Measurements from ENCODE around the gene UBE2I.
"Not testable (repeated sequence)": the region's sequence is repeated elsewhere in the genome, so short reads cannot be mapped to it uniquely, and the experiment has no call there.

Gene UBE2I

GRCh38 chr16:1271724-1272413 lies 37.6 kb upstream of the UBE2I start:
- not testable (repeated sequence) for H3K27me3 Mint-ChIP-seq (ENCODE audit: low read depth); DNase-seq (ENCODE audit: low spot score); H3K27ac Mint-ChIP-seq; H3K36me3 Mint-ChIP-seq (ENCODE audit: low read depth); H3K4me1 Mint-ChIP-seq (ENCODE audit: low read depth); H3K9me3 Mint-ChIP-seq; H3K4me3 Mint-ChIP-seq

DNA sequence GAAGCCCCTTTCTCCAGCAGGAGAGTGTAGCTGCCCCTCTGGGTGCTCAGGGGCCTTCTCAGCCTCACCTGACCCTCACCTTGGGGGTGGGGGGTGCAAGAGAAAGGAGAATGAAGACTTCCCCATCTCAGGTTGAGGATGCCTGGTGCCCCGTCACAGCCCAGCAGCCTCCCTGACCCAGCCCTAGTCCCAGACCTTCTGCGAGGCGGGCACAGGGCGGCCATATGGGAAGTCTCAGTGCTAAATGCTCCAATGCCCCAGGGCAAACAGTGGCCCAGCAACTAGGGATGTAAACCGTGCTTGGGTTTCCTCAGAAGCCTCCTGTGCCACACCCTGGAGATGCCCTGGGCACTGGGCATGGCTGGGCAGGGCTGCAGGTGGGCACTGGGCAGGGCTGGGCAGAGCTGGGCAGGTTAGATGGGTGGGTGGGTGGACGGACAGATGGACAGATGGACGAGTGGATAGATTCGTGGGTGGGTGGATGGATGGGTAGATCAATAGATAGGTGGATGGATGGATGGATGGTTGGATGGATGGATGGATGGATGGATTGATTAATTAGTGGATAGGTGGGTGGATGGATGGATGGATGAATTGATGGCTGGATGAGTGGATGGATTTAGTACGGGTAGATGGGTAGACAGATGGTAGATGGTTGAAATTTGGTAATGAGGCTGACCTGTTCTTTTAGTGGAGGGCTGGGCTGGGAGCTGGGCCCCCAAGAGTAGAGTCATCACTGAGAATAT lies 36.8 kb upstream of the UBE2I start:
- no peaks in the 10 kb centered on the region for H3K4me1 Mint-ChIP-seq (ENCODE audit: low read depth)
- no peaks in the 10 kb centered on the region for H3K36me3 Mint-ChIP-seq (ENCODE audit: low read depth)
- no peak overlapping the region for H3K27ac Mint-ChIP-seq
- H3K27me3 Mint-ChIP-seq (ENCODE audit: low read depth), result no peaks in the 10 kb centered on the region
- DNase-seq (ENCODE audit: low spot score), result no peak
- no peaks in the 10 kb centered on the region for H3K9me3 Mint-ChIP-seq
- no peak overlapping the region for H3K4me3 Mint-ChIP-seq

DNA sequence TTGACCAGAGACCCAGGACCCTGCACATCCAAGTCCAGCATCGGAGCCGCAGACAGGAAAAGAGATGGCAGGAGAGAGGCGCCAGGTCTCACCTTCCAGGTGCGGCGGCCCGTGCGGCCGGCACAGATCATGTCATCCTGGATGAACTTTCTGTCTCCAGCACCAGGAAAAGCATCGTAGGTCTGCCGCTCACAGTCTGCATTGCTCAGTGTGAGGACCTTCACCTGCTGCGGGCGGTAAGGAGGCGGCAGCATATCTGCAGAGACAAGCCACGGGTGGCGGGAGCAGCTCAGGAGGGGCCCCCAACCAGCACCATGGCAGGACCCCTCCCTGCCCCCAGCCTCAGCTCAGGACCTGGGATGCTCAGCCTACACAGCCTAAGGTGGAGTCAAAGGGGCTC lies 35.6 kb upstream of the UBE2I start:
- H3K4me3 Mint-ChIP-seq, result no peak overlapping the region
- no peaks in the 10 kb centered on the region for H3K4me1 Mint-ChIP-seq (ENCODE audit: low read depth)
- no peaks in the 10 kb centered on the region for H3K36me3 Mint-ChIP-seq (ENCODE audit: low read depth)
- no peaks in the 10 kb centered on the region for H3K9me3 Mint-ChIP-seq
- H3K27me3 Mint-ChIP-seq (ENCODE audit: low read depth), result no peaks in the 10 kb centered on the region
- DNase-seq (ENCODE audit: low spot score), result no peak
- no peak overlapping the region for H3K27ac Mint-ChIP-seq

GRCh38 chr16:1274767-1275166 lies 34.7 kb upstream of the UBE2I start:
- H3K9me3 Mint-ChIP-seq, result no peaks in the 10 kb centered on the region
- no peaks in the 10 kb centered on the region for H3K4me1 Mint-ChIP-seq (ENCODE audit: low read depth)
- no peak overlapping the region for H3K4me3 Mint-ChIP-seq
- DNase-seq (ENCODE audit: low spot score), result no peak
- no peaks in the 10 kb centered on the region for H3K36me3 Mint-ChIP-seq (ENCODE audit: low read depth)
- H3K27me3 Mint-ChIP-seq (ENCODE audit: low read depth), result no peaks in the 10 kb centered on the region
- H3K27ac Mint-ChIP-seq, result no peak overlapping the region

GRCh38 chr16:1275791-1276579 lies 33.5 kb upstream of the UBE2I start:
- Mint-ChIP-seq H3K9me3 (no peaks in the 10 kb centered on the region), H3K36me3 (ENCODE audit: low read depth) (no peaks in the 10 kb centered on the region), H3K27ac (no peak overlapping the region), H3K4me3 (no peak overlapping the region), H3K27me3 (ENCODE audit: low read depth) (no peaks in the 10 kb centered on the region), H3K4me1 (ENCODE audit: low read depth) (no peaks in the 10 kb centered on the region)
- no peak for DNase-seq (ENCODE audit: low spot score)

DNA sequence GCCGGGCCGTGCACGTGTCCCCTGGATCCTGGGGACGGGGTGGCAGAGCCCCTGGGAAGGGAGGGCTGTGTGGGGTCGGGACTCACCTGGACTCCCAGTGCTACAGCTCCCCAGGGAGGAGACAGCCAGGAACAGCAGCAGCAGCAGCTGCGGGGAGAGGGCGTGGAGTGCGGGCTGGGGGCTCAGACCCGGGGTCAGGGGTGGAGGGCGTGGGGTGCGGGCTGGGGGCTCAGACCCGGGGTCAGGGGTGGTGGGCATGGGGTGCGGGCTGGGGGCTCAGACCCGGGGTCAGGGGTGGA lies 32.9 kb upstream of the UBE2I start:
- Mint-ChIP-seq H3K4me1 (ENCODE audit: low read depth) (no peaks in the 10 kb centered on the region), H3K27me3 (ENCODE audit: low read depth) (no peaks in the 10 kb centered on the region), H3K27ac (no peak overlapping the region), H3K4me3 (no peak overlapping the region), H3K36me3 (ENCODE audit: low read depth) (no peaks in the 10 kb centered on the region), H3K9me3 (no peaks in the 10 kb centered on the region)
- no peak for DNase-seq (ENCODE audit: low spot score)

GRCh38 chr16:1277151-1277598 lies 32.3 kb upstream of the UBE2I start:
- Mint-ChIP-seq H3K4me3 (no peak overlapping the region), H3K36me3 (ENCODE audit: low read depth) (no peaks in the 10 kb centered on the region), H3K27me3 (ENCODE audit: low read depth) (no peaks in the 10 kb centered on the region), H3K27ac (no peak overlapping the region), H3K9me3 (no peaks in the 10 kb centered on the region), H3K4me1 (ENCODE audit: low read depth) (no peaks in the 10 kb centered on the region)
- DNase-seq (ENCODE audit: low spot score), result no peak

DNA sequence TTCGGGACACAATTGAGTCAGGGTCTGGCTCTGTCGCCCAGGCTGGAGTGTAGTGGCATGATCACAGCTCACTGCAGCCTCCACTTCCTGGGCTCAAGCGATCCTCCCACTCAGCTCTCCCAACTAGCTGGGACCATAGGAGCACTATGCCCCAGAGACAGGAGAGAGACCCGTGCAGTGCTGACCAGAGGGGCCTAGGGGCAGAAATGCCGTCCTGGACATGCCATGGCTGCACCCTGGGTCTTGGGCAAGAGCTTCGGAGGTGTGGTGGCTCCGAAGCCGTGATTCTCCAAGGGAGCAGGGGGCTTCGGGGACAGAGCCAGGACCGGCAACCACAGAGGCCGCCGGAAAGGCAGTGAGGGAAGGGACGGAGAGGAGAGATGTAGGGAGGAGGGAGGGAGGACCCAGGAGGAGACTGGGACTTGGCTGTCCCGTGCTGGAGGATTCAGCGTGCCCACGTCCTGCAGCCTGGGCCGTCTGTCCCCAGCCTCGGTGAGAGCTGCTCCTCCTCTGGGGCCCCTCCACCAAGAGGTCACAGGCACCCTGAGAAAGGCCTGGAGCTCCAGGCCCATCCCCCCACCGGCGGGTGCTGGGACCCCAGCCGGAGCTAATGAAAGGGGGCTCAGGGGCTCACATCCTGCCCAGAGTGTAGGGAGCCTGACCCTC lies 31.7 kb upstream of the UBE2I start:
- Mint-ChIP-seq H3K9me3 (no peaks in the 10 kb centered on the region), H3K27me3 (ENCODE audit: low read depth) (no peaks in the 10 kb centered on the region), H3K27ac (no peak overlapping the region), H3K4me3 (no peak overlapping the region), H3K4me1 (ENCODE audit: low read depth) (no peaks in the 10 kb centered on the region), H3K36me3 (ENCODE audit: low read depth) (no peaks in the 10 kb centered on the region)
- DNase-seq (ENCODE audit: low spot score), result no peak

GRCh38 chr16:1278477-1278876 lies 31.0 kb upstream of the UBE2I start:
- DNase-seq (ENCODE audit: low spot score), result no peak
- Mint-ChIP-seq H3K4me3 (no peak overlapping the region), H3K27ac (no peak overlapping the region), H3K36me3 (ENCODE audit: low read depth) (no peaks in the 10 kb centered on the region), H3K9me3 (no peaks in the 10 kb centered on the region), H3K4me1 (ENCODE audit: low read depth) (no peaks in the 10 kb centered on the region), H3K27me3 (ENCODE audit: low read depth) (no peaks in the 10 kb centered on the region)

GRCh38 chr16:1279081-1279944 lies 30.1 kb upstream of the UBE2I start:
- no peak overlapping the region for H3K4me3 Mint-ChIP-seq
- no peaks in the 10 kb centered on the region for H3K9me3 Mint-ChIP-seq
- no peak for DNase-seq (ENCODE audit: low spot score)
- no peaks in the 10 kb centered on the region for H3K36me3 Mint-ChIP-seq (ENCODE audit: low read depth)
- H3K27me3 Mint-ChIP-seq (ENCODE audit: low read depth), result no peaks in the 10 kb centered on the region
- H3K27ac Mint-ChIP-seq, result no peak overlapping the region
- H3K4me1 Mint-ChIP-seq (ENCODE audit: low read depth), result no peaks in the 10 kb centered on the region

DNA sequence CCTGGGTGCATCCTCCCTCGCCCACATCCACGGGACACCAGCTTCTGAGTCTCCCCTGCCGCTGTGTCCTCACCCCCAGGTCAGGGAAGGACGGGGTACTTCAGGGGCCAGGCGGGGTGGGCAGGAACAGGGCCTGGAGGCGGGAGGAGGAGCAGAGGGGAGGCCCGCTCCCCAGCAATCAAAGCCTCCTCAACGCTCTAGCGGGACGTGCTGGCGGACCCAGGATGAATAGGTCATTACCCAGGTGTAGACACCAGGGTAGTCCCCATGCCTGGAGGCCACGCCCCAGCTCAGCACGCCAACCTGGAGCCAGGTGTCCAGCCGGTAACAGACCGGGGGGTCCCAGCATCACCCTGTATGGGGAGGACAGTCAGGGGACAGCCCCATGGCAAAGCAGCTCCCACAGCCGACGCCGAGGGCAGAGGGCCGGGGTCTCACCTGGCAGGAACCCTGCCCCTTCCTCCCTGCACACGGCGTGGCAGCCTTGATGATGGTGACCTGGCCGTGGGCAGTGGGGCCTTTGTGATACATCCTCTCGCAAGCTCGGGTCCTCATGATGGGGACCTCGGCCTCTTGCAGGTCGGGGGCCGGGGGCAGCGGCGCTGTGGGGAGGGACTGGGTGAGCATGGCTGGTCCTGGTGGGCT lies 29.4 kb upstream of the UBE2I start:
- Mint-ChIP-seq H3K4me3 (no peak overlapping the region), H3K27ac (no peak overlapping the region), H3K4me1 (ENCODE audit: low read depth) (no peaks in the 10 kb centered on the region), H3K9me3 (no peaks in the 10 kb centered on the region), H3K27me3 (ENCODE audit: low read depth) (no peaks in the 10 kb centered on the region), H3K36me3 (ENCODE audit: low read depth) (no peaks in the 10 kb centered on the region)
- DNase-seq (ENCODE audit: low spot score), result no peak

- no peak overlapping the region for H3K27ac Mint-ChIP-seq
- no peaks in the 10 kb centered on the region for H3K4me1 Mint-ChIP-seq (ENCODE audit: low read depth)
- no peak overlapping the region for H3K4me3 Mint-ChIP-seq
- no peak for DNase-seq (ENCODE audit: low spot score)
- H3K9me3 Mint-ChIP-seq, result no peaks in the 10 kb centered on the region
- no peaks in the 10 kb centered on the region for H3K36me3 Mint-ChIP-seq (ENCODE audit: low read depth)
- no peaks in the 10 kb centered on the region for H3K27me3 Mint-ChIP-seq (ENCODE audit: low read depth)
Measured at GRCh38 chr16:1280783-1281182, 28.7 kb upstream of the UBE2I start.

GRCh38 chr16:1281517-1281916 lies 27.9 kb upstream of the UBE2I start:
- Mint-ChIP-seq H3K27me3 (ENCODE audit: low read depth) (no peaks in the 10 kb centered on the region), H3K27ac (no peak overlapping the region), H3K9me3 (no peaks in the 10 kb centered on the region), H3K4me1 (ENCODE audit: low read depth) (no peaks in the 10 kb centered on the region), H3K36me3 (ENCODE audit: low read depth) (no peaks in the 10 kb centered on the region), H3K4me3 (no peak overlapping the region)
- no peak for DNase-seq (ENCODE audit: low spot score)
